Measurements from ENCODE around the gene IGSF5.

- TF ChIP-seq CTCF (conservative IDR thresholded peaks at IDR 0.05; ENCODE audit: low read depth, low read length) (no peak), EZH2 (IDR thresholded peaks at IDR 0.05; ENCODE audit: low read length, unreplicated experiment) (no peak)
Measured at GRCh38 chr21:39700318-39700717, 44.7 kb upstream of the IGSF5 start.
